HG02588 (cell line): Measurements from ENCODE around the gene RAPGEF2.
A peak's percentile ranks its signal among the peaks of the same experiment; 100 is the strongest.
"Not testable (repeated sequence)": the region's sequence is repeated elsewhere in the genome, so short reads cannot be mapped to it uniquely, and the experiment has no call there.

Experiments used
- ATAC-seq: cut with Tn5 transposase; IDR thresholded peaks from one replicate; pipeline ENCODE4 v1.9.1; 2021; ENCODE audit warnings: mild to moderate bottlenecking, moderate library complexity; ENCODE audit not compliant: unreplicated experiment

Gene RAPGEF2

GRCh38 chr4:159227984-159228383 is 125.1 kb downstream of the RAPGEF2 start:
- no peak for ATAC-seq

GRCh38 chr4:159229164-159229563 is 126.3 kb downstream of the RAPGEF2 start:
- no peak for ATAC-seq

GRCh38 chr4:159232465-159233106 is 129.7 kb downstream of the RAPGEF2 start:
- ATAC-seq = no peak

- no peak for ATAC-seq
Measured at GRCh38 chr4:159235779-159236368, 133.0 kb downstream of the RAPGEF2 start.

- ATAC-seq = no peak
Measured at GRCh38 chr4:159237975-159238374, 135.1 kb downstream of the RAPGEF2 start.

GRCh38 chr4:159238631-159239030 is 135.8 kb downstream of the RAPGEF2 start:
- ATAC-seq = no peak

GRCh38 chr4:159239629-159240028 is 136.8 kb downstream of the RAPGEF2 start:
- ATAC-seq = no peak

GRCh38 chr4:159240046-159240445 is 137.2 kb downstream of the RAPGEF2 start:
- no peak for ATAC-seq

GRCh38 chr4:159240687-159241086 is 137.8 kb downstream of the RAPGEF2 start:
- no peak for ATAC-seq

- no peak for ATAC-seq
Measured at GRCh38 chr4:159242427-159242826, 139.5 kb downstream of the RAPGEF2 start.

- ATAC-seq = no peak
Measured at GRCh38 chr4:159248384-159249178, 145.7 kb downstream of the RAPGEF2 start.

GRCh38 chr4:159250751-159251325 is 148.0 kb downstream of the RAPGEF2 start:
- ATAC-seq = no peak

- ATAC-seq = not testable (repeated sequence)
Measured at GRCh38 chr4:159251580-159251979, 148.7 kb downstream of the RAPGEF2 start.

GRCh38 chr4:159252491-159252890 is 149.6 kb downstream of the RAPGEF2 start:
- ATAC-seq = no peak

GRCh38 chr4:159256037-159256436 is 153.2 kb downstream of the RAPGEF2 start:
- ATAC-seq = no peak

GRCh38 chr4:159258889-159259560 is 156.1 kb downstream of the RAPGEF2 start:
- no peak for ATAC-seq

GRCh38 chr4:159264057-159264456 is 161.2 kb downstream of the RAPGEF2 start:
- no peak for ATAC-seq

GRCh38 chr4:159266981-159267868 is 164.3 kb downstream of the RAPGEF2 start:
- ATAC-seq = peak; percentile 57

GRCh38 chr4:159267869-159268285 is 165.0 kb downstream of the RAPGEF2 start:
- no peak for ATAC-seq

GRCh38 chr4:159268607-159269006 is 165.7 kb downstream of the RAPGEF2 start:
- no peak for ATAC-seq
